ENCODE measurements around the gene YIF1A.

DNA sequence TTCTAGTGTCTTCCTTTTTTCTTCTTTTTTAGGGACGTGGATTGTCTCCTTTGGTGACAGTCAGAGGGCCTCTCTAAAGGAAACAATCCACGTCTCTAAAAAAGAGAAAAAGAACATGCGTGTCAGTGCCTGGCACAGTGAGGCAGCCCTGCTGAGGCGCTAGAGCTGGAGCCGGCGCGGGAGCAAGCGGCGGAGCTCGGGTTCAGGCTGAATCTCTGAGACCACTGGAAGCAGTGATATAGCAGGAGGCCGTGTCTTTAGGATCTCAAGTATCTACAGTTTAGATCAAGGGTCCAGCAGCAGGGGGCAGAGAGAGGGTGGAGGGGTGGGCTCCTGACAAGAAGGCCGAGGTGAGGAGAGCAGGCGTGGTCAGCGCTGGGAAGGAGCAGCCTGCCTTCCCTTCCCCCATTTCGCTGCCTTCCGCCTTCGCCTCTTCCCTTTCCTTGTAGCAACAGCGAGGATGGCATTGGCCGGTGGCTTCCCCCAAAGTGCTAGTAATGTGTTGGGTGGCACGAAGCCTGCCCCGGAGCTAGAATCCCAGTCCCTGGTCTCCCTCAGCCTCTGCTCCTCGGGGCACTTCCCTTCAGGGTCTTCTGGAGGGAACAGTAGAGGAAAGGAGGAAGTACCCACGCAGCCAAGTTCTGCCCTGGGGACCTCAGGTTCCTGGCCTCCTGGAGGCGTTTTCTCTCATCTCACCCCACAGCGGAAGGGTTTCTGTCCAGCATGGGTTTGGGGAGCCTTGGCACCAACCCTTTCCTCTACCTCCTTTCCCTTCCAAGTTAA, 48.8 kb downstream of the YIF1A start:
- no peak for TF ChIP-seq POLR2A (IDR thresholded peaks at IDR 0.05; ENCODE audit: low read depth, low read length)
- no peak for TF ChIP-seq POLR2AphosphoS5 (IDR thresholded peaks at IDR 0.05; ENCODE audit: low read depth, low read length)

Data from GM12892 (cell line).